NCI-H1694 treated with DMSO at 0.1 percent for 48 hours (cell line): ENCODE measurements around the gene GALE.
"Not testable (repeated sequence)": the region's sequence is repeated elsewhere in the genome, so short reads cannot be mapped to it uniquely, and the experiment has no call there.

Source experiments
- DNase-seq: peaks from one replicate; lab custom pipeline; 2025; lab: John Stamatoyannopoulos, UW

Gene GALE

GRCh38 chr1:23809751-23810171 is 9.2 kb upstream of the GALE start:
- peak; percentile 61 for DNase-seq

GRCh38 chr1:23807453-23807852 is 6.9 kb upstream of the GALE start:
- no peak for DNase-seq

- no peak for DNase-seq
Observed at GRCh38 chr1:23806280-23806679, 5.7 kb upstream of the GALE start.

GRCh38 chr1:23805025-23805424 is 4.5 kb upstream of the GALE start:
- no peak for DNase-seq

- no peak for DNase-seq
Observed at GRCh38 chr1:23804183-23804835, 3.8 kb upstream of the GALE start.

GRCh38 chr1:23803674-23804073 is 3.1 kb upstream of the GALE start:
- no peak for DNase-seq

GRCh38 chr1:23802809-23803342 is 2.3 kb upstream of the GALE start:
- DNase-seq: not testable (repeated sequence)

- no peak for DNase-seq
Observed at GRCh38 chr1:23801876-23802275, 1.3 kb upstream of the GALE start.

GRCh38 chr1:23801338-23801748 is 789 bp upstream of the GALE start:
- no peak for DNase-seq

GRCh38 chr1:23799570-23800399 is 769 bp downstream of the GALE start:
- DNase-seq: no peak

- no peak for DNase-seq
Observed at GRCh38 chr1:23799255-23799569, 1.3 kb downstream of the GALE start.

GRCh38 chr1:23798662-23799142 is 1.9 kb downstream of the GALE start:
- DNase-seq: no peak

GRCh38 chr1:23797478-23798448 is 2.8 kb downstream of the GALE start:
- no peak for DNase-seq

GRCh38 chr1:23796466-23797271 is 3.9 kb downstream of the GALE start:
- DNase-seq: no peak

- DNase-seq: no peak
Observed at GRCh38 chr1:23795676-23796465, 4.7 kb downstream of the GALE start.

GRCh38 chr1:23794732-23795182 is 5.8 kb downstream of the GALE start:
- DNase-seq: not testable (repeated sequence)

- no peak for DNase-seq
Observed at GRCh38 chr1:23793861-23794731, 6.5 kb downstream of the GALE start.

GRCh38 chr1:23793018-23793781 is 7.4 kb downstream of the GALE start:
- no peak for DNase-seq
